ENCODE data around the gene ACVRL1.

DNA sequence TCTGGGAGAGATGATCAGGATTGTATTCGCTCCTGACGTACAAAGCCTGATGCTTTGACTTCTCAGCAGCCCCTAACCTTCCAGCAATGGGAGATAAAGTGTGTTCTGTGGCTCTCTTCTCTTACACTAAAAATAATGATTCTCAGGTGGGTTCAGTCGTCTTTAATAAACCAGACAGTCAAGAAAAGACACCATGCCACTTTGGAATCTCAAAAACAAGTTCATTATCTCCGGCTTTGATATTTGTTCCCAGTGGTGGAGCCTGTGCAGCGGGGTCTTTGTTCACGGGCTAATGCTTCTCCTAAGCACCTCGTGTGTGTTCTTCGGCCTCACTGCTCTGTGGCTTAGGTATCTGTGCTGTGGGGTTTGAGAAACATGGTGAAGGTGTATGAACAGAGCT is 45.8 kb downstream of the ACVRL1 start:
- TF ChIP-seq POLR2AphosphoS5 (IDR thresholded peaks at IDR 0.05) (no peak), POLR2A (IDR thresholded peaks at IDR 0.05) (no peak)
- TF ChIP-seq, protein P1, sequence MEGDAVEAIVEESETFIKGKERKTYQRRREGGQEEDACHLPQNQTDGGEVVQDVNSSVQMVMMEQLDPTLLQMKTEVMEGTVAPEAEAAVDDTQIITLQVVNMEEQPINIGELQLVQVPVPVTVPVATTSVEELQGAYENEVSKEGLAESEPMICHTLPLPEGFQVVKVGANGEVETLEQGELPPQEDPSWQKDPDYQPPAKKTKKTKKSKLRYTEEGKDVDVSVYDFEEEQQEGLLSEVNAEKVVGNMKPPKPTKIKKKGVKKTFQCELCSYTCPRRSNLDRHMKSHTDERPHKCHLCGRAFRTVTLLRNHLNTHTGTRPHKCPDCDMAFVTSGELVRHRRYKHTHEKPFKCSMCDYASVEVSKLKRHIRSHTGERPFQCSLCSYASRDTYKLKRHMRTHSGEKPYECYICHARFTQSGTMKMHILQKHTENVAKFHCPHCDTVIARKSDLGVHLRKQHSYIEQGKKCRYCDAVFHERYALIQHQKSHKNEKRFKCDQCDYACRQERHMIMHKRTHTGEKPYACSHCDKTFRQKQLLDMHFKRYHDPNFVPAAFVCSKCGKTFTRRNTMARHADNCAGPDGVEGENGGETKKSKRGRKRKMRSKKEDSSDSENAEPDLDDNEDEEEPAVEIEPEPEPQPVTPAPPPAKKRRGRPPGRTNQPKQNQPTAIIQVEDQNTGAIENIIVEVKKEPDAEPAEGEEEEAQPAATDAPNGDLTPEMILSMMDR (IDR thresholded peaks at IDR 0.05), result no peak
